ENCODE results near the gene FCGR3A.

FCGR3A gene

DNA sequence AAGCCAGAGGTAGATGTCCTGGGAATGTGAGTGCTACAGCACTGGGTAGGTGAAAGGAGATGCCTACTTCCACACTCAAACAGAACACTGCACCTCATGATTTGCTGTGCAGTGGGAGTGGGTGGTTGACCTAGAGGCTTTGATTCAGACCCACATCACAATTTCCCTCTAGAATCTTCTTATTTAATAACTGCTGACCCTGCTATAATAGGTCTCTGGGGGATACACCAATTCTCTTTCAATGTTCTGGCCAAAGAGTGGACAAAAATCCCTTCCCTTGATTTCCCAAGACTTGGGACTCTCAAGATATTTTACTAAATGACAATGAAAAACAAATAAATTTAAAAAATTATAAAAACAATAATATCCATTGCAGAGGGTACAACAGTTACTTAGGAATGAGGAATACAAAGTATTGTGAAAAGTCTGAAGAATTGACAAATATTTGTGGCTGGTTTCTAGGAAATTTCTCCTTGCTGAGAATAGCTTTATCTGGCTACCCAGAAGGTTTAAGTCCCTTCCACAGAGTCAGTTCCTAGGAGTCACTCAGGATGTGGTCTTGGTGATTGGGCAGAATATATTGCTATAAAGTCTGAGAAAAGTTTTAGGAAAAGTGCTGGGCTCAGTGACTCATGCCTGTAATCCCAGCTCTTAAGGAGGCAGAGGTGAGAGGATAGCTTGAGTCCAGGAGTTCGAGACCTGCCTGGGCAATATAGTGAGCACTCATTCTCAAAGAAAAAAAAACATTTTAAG, 46.8 kb downstream of the FCGR3A start:
- no peak for DNase-seq (ENCODE audit: low read depth)

DNA sequence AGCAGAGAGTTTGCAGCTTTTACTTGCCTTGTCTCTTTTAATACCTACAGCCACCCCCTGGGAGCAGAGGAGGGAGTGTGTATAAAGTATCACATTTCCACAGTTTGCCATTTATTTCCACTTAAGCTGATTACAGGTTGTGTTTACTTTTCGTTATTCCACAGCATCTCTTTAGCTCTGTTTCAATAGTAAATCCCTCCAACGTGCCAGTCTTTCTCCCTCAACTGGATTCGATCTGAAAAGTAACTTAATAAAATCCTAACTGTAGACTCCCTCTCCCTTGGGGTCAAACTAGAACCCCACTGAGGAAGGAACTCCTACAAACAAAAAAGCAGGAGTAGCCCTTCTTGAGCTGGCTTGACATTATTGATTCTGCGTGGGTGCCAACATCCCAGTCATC, 47.4 kb downstream of the FCGR3A start:
- DNase-seq (ENCODE audit: low read depth): no peak

DNA sequence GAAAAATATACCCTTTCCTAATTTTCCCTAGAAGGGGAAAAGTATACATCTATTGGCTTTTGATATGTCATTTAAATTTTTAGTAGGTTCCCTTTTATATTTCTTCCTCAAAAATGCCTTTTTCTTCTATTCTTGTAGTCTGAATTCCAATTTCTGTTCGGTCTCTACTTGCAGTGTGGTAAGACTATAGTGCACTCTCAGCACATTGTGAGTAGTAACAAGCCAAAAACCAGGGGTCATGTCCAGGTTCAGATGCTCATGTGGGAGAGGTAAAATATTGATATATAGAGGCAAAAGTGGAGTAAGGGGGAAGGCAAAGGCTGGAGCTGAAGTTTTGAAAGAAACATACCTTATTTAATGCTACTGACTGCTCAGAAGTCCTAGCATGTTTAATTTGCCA, 48.4 kb downstream of the FCGR3A start:
- no peak for DNase-seq (ENCODE audit: low read depth)

DNA sequence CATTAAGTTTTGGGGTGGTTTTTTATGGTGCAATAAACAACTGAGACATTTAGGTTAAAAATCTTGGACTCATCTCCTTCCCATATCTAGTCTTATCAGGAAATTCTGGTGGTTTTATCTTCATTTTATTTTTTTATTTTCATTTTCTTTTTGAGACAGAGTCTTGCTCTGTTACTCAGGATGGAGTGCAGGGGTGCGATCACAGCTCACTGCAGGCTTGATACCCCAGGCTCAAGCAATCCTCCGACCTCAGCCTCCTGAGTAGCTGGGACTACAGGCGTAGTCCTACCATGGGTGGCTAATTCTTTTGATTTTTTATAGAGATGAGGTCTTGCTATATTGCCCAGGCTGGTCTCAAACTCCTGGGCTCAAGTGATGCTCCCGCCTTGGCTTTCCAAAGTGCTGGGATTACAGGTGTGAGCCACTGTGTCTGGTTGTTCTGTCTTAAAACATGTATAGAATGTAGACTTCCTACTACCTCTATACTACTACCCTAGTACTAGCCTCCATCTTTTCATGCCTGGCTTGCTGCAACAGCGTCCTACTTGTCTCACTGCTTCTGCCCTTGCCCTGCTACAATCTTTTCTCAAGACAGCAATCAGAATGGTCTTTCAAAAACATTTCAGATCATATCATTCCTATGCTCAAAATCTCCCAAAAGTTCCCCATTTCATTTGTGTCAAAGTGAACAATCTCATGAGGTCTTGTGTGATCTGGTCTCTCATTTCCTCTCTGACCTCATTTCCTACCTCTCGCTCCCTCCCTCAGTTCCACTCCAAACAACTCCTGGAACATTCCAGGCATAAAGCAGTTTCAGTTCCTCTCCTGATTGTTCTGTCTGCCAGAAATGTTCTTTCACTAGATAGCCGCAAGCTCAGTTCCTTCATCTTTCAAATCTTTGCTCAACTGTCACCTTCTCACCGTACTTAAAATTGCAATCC, 50.2 kb downstream of the FCGR3A start:
- DNase-seq (ENCODE audit: low read depth): no peak

DNA sequence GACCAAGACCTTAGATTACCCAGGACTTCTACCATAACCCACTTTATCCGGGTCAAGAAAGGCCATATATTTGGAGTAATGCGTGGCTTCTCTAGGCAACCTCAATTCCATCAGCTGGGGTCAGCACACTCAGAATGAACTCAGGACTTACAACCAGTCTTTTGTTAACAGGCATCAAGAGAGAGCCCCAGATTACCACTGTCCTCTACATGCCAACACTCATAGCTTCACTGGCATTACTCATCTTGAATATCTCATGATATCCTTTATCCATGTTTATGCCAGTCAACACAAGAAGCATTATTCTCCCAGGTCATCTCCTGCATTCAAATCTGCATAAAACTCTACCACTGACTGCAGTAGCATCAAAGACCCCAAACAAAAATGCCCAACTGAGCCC, 51.0 kb downstream of the FCGR3A start:
- no peak for DNase-seq (ENCODE audit: low read depth)

DNA sequence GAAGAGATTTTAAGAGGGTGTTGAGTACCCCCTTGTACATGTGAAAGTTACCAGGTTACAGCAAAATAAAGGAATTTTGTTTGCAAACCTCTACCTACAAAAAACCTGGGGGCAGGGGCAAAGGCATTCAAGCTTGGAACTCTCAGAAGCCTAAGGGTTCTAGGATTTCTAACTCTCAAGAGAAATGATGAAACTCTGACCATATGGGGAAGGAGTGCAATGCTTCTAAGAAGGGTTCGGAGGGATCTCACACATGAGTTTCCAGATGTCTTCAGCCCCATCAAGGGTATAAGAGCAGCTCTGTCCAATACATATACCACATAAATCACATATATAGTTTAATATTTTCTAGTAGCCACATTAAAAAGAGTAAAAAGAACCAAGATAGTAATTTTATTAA, 51.7 kb downstream of the FCGR3A start:
- no peak for DNase-seq (ENCODE audit: low read depth)

DNA sequence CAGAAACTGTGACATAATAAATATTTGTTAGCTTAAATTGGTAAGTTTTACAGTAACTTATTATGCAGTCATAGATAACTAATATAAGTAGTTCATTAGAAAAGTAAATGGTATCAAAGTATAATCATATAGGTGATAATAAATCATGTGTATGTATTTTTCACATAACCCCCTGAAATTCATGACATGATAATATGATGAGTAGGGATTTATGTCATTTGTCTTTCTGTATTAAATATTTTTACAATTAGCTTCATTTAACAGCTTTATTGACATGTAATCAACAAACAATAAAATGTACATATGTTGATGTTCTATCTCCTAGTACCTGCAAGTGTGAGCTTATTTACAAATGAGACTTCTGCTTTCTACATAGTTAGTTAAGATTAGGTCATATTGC, 54.1 kb downstream of the FCGR3A start:
- DNase-seq (ENCODE audit: low read depth): no peak

DNA sequence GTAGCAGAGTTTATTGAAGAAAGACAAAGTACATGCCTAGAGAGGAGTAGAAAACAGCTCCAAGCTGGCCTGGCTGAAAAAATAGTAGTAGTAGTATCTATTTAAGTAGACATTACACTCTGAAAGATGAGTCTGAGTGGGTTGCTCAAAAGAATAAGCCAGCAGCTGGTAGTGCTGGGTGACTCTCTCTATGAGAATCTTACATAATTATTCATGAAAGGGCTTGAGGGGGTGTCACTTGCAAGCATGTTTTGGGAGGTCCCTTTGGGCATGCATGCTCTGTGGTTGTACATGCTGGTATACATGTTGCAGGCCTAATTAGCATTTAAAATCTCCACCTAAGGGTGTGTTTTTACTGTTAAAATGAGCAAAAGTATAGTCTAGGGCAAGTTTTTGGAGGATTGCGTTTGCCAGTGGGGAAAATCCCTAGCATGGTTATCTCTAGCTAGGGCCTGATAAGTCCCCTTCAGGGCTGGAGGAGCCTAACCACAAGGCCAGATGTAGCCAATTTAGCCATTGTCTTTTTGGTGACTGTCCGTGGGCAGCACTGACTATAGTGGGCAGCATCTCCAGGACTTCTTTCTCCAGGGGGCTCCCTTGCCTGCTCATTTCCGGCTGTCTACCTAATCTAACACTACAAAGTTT, 55.4 kb downstream of the FCGR3A start:
- DNase-seq (ENCODE audit: low read depth): no peak

DNA sequence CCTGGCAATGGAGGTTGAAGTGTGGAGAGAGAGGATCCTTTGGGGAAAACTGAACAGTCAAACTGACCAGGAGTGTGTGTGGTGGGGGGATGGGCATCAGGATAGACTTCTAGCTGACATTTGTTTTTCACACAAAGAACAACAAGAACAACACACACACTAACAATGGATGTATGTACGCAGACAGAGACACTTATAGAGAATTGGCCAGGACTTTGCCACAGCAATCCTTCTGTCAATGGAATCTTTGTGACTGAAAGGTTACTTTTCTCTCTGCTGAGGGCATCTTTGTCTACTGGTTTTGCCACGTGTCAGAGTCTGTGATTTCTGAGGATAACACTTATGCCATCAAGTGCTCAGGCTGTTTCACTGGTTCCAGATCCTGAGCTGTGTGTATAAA, 56.8 kb downstream of the FCGR3A start:
- no peak for DNase-seq (ENCODE audit: low read depth)
